HG03565 (cell line): ENCODE measurements around the gene MYO7A.

Source experiments
- ATAC-seq: cut with Tn5 transposase; IDR thresholded peaks from one replicate; pipeline ENCODE4 v1.9.1; 2021; ENCODE audit warnings: mild to moderate bottlenecking, moderate library complexity; ENCODE audit not compliant: unreplicated experiment

Gene MYO7A

GRCh38 chr11:77259641-77260040 lies 131.6 kb downstream of the MYO7A start:
- ATAC-seq, result no peak

DNA sequence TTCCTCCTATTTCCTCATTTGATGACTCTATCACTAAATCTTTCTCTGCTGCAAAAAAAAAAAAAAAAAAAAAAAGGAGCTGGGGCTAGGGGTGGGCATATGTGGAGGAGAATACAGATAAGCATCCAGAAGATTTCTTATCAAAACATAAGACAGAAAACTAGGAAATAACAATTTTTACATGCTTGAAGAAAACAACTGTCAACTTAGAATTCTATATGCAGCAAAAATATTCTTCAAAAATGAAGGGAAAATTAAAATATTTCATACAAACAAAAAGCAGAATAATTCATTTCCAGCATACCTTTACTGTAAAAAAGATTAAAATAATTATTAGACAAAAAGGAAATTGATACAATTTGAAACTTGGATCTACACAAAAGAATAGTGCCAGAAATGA lies 134.8 kb downstream of the MYO7A start:
- no peak for ATAC-seq
